Ascending aorta (tissue), 2 donors: ENCODE results near the gene LRRC75A. TPM values are rescaled to one million over a fixed set of nuclear protein-coding genes. Genes with fewer than 3 reads are reported as not detected.

ENCODE experiments used
- DNase-seq, 2 donors: peaks; one replicate each; pipeline ENCODE4 v3.0.0-alpha.2; 2019; ENCODE audit warnings: low spot score in 2 of 2
- H3K27ac ChIP-seq, 2 donors: fragments of 200-600 bp; sonication (generic); one replicate each; pipeline ENCODE4 v1.5.1; 2016 to 2017; ENCODE audit warnings: mild to moderate bottlenecking in 1 of 2
- H3K27me3 ChIP-seq: fragments of 200-600 bp; sonication (generic); one replicate; pipeline ENCODE4 v1.5.1; 2017
- H3K36me3 ChIP-seq, 2 donors: fragments of 200-600 bp; sonication (generic); one replicate each; pipeline ENCODE4 v1.5.1; 2016
- H3K4me1 ChIP-seq, 2 donors: fragments of 200-600 bp; sonication (generic); one replicate each; pipeline ENCODE4 v1.5.1; 2016 to 2017; ENCODE audit warnings: mild to moderate bottlenecking in 1 of 2
- H3K4me3 ChIP-seq, 2 donors: fragments of 200-600 bp; sonication (generic); one replicate each; pipeline ENCODE4 v1.5.1; 2016 to 2017; ENCODE audit warnings: mild to moderate bottlenecking in 1 of 2
- H3K9me3 ChIP-seq, 2 donors: fragments of 200-600 bp; sonication (generic); one replicate each; pipeline ENCODE4 v1.5.1; 2016
- CTCF ChIP-seq, 3 experiments: fragments of 200-600 bp in 2 of 3; fragments of 450-650 bp in 1 of 3; sonication (generic) in 2 of 3; IDR thresholded peaks; one replicate each; pipeline ENCODE4 v1.5.1; 2016 to 2019; ENCODE audit warnings: antibody characterized with exemption in 3 of 3, mild to moderate bottlenecking in 1 of 3, moderate library complexity in 1 of 3
- intact Hi-C: fragments of 100-400 bp; cut with DNase I; formaldehyde crosslinking; loops from one replicate; pipeline ENCODE4 v1.15.1; 2023
- total RNA-seq: library from RNA; depleted of rRNA; stranded (reverse); fragments of >200 nt; gene quantifications from one replicate; pipeline ENCODE4 v1.1.0, GENCODE V29; 2016

The LRRC75A gene
- total RNA-seq, 1 donor from 2014 or later: 1.2 TPM

DNA sequence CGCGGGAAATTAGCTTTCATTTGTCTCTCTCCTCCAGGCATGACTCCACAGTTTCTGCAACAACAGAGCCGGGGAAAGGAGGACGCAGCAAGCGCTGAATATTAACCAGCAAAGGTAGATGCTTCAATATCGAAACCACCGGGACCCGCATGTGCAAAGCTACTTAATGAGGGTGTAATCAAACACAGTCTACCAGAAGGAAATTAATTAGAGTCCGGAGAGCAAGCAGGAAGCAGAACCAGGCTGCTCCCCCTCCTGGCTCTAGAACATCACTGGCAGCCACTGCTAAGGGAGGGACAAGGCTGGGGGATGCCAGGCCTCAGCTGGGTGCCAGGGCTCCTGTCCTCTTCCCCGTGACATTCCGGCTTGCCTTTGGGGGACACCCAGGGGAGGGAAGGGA is 21.7 kb downstream of the LRRC75A start:
- no peaks in the 10 kb centered on the region for H3K36me3 ChIP-seq
- no peaks in the 10 kb centered on the region for H3K9me3 ChIP-seq
- H3K27me3 ChIP-seq: no peaks in the 10 kb centered on the region
- H3K4me3 ChIP-seq: no peak overlapping the region
- H3K4me1 ChIP-seq: no peaks in the 10 kb centered on the region
- intact Hi-C loops: no loop called here
- no peak for DNase-seq
- TF ChIP-seq CTCF (IDR thresholded peaks at IDR 0.05): no peak
- no peak overlapping the region for H3K27ac ChIP-seq

- intact Hi-C loops: no loop called here
- no peaks in the 10 kb centered on the region for H3K36me3 ChIP-seq
- H3K9me3 ChIP-seq: no peaks in the 10 kb centered on the region
- H3K27me3 ChIP-seq: no peaks in the 10 kb centered on the region
- TF ChIP-seq CTCF (IDR thresholded peaks at IDR 0.05): no peak
- no peak for DNase-seq
- no peak overlapping the region for H3K27ac ChIP-seq
- H3K4me1 ChIP-seq: peaks cover 0 to 4% of the 10 kb centered on the region in 2 donors
- H3K4me3 ChIP-seq: no peak overlapping the region
Observed at GRCh38 chr17:16468428-16468992, 23.5 kb downstream of the LRRC75A start.

- peaks cover 0 to 6% of the 10 kb centered on the region in 2 donors for H3K4me1 ChIP-seq
- intact Hi-C loops: no loop called here
- H3K9me3 ChIP-seq: no peaks in the 10 kb centered on the region
- no peaks in the 10 kb centered on the region for H3K36me3 ChIP-seq
- no peak for DNase-seq
- no peaks in the 10 kb centered on the region for H3K27me3 ChIP-seq
- H3K27ac ChIP-seq: no peak overlapping the region
- no peak for TF ChIP-seq CTCF (IDR thresholded peaks at IDR 0.05)
- no peak overlapping the region for H3K4me3 ChIP-seq
Observed at GRCh38 chr17:16467886-16468285, 24.1 kb downstream of the LRRC75A start.

GRCh38 chr17:16467044-16467443 is 24.9 kb downstream of the LRRC75A start:
- no peak for TF ChIP-seq CTCF (IDR thresholded peaks at IDR 0.05)
- no peak for DNase-seq
- Histone ChIP-seq H3K27ac (no peak overlapping the region), H3K27me3 (no peaks in the 10 kb centered on the region), H3K36me3 (no peaks in the 10 kb centered on the region), H3K4me1 (peaks cover 0 to 6% of the 10 kb centered on the region in 2 donors), H3K9me3 (no peaks in the 10 kb centered on the region), H3K4me3 (no peak overlapping the region)
- intact Hi-C loops: no loop called here

GRCh38 chr17:16466407-16466806 is 25.6 kb downstream of the LRRC75A start:
- no peak for TF ChIP-seq CTCF (IDR thresholded peaks at IDR 0.05)
- intact Hi-C loops: no loop called here
- Histone ChIP-seq H3K4me3 (no peak overlapping the region), H3K27me3 (no peaks in the 10 kb centered on the region), H3K4me1 (peaks cover 0 to 6% of the 10 kb centered on the region in 2 donors), H3K36me3 (no peaks in the 10 kb centered on the region), H3K9me3 (no peaks in the 10 kb centered on the region), H3K27ac (no peak overlapping the region)
- no peak for DNase-seq

DNA sequence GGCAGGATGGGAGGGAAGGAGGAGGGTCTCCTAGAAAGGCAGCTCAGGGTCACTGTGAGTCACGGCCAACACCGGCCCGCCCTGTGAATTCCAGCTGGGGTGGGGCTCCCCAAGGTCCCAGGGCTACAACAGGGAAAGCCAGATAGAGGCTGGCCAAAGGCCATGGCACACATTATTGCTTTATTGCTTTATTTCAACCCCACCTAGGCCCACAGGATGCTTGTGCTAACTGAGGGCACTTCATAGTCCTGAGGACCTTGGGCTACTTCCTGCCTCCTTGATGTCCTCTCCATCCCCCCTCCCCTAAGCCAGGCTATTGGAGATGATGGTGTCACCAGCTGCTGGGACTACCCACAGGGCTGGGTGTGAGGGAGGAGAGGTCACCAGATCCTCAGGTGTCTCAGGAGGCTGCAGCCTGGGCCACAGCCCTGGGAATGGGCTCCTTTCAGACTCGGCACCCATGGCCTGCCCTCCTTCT is 26.1 kb downstream of the LRRC75A start:
- H3K27ac ChIP-seq: no peak overlapping the region
- peaks cover 0 to 6% of the 10 kb centered on the region in 2 donors for H3K4me1 ChIP-seq
- H3K36me3 ChIP-seq: peaks cover 0 to 3% of the 10 kb centered on the region in 2 donors
- H3K27me3 ChIP-seq: no peaks in the 10 kb centered on the region
- TF ChIP-seq CTCF (IDR thresholded peaks at IDR 0.05): no peak
- H3K9me3 ChIP-seq: no peaks in the 10 kb centered on the region
- intact Hi-C loops: no loop called here
- no peak overlapping the region for H3K4me3 ChIP-seq
- no peak for DNase-seq
